ENCODE measurements around the gene TSHZ2.

The TSHZ2 gene, protein sequence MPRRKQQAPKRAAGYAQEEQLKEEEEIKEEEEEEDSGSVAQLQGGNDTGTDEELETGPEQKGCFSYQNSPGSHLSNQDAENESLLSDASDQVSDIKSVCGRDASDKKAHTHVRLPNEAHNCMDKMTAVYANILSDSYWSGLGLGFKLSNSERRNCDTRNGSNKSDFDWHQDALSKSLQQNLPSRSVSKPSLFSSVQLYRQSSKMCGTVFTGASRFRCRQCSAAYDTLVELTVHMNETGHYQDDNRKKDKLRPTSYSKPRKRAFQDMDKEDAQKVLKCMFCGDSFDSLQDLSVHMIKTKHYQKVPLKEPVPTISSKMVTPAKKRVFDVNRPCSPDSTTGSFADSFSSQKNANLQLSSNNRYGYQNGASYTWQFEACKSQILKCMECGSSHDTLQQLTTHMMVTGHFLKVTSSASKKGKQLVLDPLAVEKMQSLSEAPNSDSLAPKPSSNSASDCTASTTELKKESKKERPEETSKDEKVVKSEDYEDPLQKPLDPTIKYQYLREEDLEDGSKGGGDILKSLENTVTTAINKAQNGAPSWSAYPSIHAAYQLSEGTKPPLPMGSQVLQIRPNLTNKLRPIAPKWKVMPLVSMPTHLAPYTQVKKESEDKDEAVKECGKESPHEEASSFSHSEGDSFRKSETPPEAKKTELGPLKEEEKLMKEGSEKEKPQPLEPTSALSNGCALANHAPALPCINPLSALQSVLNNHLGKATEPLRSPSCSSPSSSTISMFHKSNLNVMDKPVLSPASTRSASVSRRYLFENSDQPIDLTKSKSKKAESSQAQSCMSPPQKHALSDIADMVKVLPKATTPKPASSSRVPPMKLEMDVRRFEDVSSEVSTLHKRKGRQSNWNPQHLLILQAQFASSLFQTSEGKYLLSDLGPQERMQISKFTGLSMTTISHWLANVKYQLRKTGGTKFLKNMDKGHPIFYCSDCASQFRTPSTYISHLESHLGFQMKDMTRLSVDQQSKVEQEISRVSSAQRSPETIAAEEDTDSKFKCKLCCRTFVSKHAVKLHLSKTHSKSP (N-terminal part only)
- 33.7 to 41.6 reads per million in 2 donors for total RNA-seq

DNA sequence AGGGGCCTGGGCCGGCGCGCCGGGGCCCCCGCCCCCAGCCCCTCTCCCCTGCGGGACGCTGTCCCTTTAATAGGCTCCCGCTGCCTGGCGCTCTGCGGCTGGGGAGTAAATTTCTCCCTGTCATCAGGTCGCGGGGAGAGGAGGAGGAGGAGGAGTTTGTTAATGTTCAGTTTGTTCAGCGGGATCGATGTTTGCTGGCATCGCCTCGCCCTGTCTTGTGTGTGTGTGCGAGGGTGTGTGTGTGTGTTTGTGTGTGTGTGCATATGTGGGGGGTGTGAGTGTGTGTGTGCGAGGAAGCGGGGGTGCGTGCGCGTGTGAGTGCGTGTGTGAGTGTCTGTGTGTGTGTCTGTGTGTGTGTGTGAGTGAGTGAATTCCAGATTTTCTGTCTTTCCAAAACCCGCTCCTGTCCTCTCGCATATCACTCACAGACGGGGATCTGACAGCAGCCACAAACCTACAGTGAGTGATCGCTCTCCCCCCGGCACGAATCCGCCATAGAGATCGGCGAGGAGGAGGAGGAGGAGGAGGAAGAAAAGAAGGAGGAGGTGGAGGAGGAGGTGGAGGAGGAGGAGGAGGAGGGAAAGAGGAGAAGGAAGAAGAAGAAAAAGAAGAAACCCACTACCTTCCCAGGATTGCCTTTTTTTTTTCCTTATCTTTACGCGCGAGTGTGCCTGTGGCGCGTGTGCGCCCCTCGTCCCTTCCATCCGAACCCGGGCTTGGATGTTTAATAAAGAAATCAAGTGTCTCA lies at the start of gene TSHZ2:
TSHZ2 (plus strand) TSS at position 169 of the 748 bp plus-strand sequence. CDS start 936 bp downstream, outside the sequence.
- peak in 3 of 5 experiments; percentile 30 to 93 (median 49) for DNase-seq

DNA sequence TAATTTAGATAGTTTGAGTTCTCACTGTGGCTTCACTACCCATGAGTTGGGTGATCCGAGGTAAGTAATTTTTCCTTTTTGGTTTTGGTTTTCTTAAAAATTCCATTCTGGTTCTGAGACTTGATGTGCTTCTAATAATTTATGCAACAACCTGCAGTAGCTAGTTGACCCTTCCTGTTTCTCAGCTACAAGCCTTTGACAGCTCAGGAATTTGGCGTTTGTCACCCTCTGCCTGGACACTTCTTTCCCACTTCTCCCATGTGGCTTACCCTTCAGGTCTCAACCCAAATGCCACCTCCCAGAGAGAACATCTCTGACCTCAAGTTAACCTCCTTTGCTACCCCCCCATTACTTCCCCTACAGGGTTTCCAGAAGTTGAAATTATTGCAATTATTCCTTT lies 49.7 kb upstream of the TSHZ2 start:
- DNase-seq: no peak

GRCh38 chr20:52923123-52923937 lies 48.8 kb upstream of the TSHZ2 start:
- DNase-seq: no peak

- DNase-seq: no peak
These were observed 47.5 kb upstream of the TSHZ2 start for GRCh38 chr20:52924411-52925271.

GRCh38 chr20:52926505-52926904 lies 45.7 kb upstream of the TSHZ2 start:
- no peak for DNase-seq

- no peak for DNase-seq
These were observed 38.3 kb upstream of the TSHZ2 start for GRCh38 chr20:52933867-52934266.

DNA sequence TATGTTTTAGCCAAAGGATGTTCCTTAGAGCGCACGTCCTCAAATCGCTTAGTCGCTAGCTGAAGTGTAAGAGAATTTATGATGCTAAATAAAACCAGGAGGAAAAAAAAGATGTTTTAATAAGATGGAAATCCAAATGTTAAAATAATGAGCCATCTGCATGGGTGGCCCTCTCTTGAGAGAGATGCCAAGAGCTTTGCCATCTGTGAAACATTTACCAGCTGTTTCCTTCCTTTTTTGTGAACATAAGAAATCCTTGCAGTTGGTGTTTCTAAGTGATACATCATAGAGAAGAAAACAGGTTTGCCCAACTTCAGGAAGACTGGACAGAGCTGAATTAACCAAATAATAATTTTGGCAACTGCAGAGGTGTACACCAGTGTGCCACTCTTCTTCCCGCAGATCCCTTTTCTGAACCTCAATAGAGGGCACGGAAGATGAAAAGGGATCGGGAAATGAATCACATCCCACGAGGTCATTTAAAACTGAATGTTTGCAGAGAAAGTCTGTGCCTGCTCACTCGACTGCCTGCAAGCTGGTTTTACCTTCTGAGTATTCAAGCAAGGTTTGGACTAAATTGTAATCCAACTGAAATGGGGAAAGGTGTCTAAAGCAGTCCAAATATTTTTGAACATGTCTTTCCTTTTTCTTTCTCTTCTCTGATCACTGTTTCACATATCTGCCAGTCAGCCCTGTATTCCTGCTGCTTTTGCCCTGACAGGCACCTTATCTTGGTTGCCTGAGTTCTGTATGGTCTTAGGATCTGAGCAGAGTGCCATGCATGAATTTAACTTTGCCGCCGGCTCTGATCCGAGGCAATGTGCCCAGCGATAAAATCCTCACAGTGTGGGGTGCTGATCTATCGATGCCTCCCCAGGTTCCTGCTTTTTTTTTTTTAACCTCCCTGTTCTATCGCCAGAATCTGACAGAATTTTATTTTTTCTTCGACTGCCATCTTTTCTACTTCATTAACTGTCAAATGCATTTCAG lies 35.5 kb upstream of the TSHZ2 start:
- no peak for DNase-seq

DNA sequence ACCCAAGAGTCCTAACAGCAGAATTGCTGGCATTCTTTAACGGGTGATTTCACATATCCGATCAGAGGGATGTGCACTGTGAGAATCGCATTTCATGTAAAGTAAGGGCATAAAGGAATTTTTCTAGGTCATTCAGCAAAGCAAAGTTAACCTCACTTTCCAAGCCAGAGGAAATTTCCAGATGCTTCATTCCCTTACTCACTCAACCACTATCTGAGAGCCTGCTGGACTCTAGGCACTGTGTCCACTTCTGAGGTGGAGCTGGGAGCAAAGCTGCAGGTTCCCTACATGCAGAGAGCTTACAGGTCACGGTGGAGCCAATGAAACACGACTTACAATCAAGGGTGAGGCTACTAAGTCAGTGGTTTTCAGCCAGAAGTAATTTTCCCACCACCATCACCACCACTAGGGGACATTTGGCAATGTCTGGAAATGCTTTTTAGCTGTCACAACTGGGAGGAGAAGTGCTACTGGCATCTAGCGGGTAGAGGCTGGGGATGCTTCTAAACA lies 34.5 kb upstream of the TSHZ2 start:
- no peak for DNase-seq

- DNase-seq: no peak
These were observed 33.0 kb upstream of the TSHZ2 start for GRCh38 chr20:52939141-52939540.

GRCh38 chr20:52941808-52942207 lies 30.4 kb upstream of the TSHZ2 start:
- no peak for DNase-seq

GRCh38 chr20:52943185-52943841 lies 28.8 kb upstream of the TSHZ2 start:
- no peak for DNase-seq

DNA sequence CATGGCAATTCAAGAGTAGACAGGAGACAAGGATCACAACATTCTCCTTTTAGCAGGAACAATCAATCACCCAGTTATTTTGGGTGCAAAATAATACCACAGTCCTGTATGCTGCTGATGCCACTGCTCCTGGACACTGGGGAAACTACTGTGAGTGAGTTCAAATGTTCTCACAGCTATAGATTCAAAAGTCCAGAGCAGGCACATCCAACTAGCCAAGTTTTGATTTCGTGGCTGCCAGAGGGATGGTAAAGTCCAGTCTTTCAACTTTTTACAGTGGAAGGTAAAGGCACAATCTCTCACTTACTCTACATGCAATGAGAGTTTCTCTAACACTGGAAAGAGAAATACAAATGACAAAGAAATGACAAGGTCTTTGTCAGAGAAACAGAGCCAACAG lies 26.9 kb upstream of the TSHZ2 start:
- DNase-seq: no peak

- no peak for DNase-seq
These were observed 26.2 kb upstream of the TSHZ2 start for GRCh38 chr20:52945862-52946522.

DNA sequence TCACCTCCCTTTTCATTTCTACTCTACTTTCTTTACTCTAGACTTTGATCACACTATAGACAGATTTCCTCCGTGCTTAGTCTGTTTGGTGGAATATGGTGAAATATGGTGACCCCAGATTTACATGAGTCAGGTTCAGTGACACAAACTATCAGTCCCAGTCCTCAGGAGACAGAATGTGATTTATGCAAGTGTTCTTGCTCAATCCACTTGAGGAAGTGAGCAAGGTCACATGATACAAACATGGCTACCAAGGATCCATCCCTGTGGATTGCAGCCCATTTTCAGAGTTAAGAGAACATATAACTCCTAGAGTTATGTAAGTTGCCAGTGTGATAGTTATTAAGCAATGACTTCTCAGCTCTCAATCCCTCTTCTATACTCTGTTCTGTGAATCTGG lies 23.7 kb upstream of the TSHZ2 start:
- no peak for DNase-seq

- no peak for DNase-seq
These were observed 19.1 kb upstream of the TSHZ2 start for GRCh38 chr20:52953020-52953419.

DNA sequence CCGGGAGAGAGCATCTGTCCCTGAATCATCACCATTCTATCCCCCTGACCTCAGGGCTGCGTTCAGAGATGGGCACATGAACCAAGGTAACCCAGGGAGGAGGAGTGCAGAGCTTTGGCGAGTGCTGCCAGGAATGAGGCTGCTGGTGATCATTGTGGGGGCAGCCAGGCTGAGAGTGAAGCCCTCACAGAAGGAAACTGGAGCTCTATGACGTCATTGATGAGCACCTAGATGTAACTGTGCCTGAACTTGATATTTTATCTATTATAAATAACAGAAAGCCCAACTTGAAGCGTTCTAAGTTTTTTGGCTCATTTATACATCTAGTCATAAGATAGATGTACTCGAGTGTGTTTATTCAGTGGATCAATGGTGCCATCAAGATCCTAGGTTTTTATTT lies 17.3 kb upstream of the TSHZ2 start:
- DNase-seq: no peak

GRCh38 chr20:52958211-52958610 lies 13.9 kb upstream of the TSHZ2 start:
- no peak for DNase-seq

DNA sequence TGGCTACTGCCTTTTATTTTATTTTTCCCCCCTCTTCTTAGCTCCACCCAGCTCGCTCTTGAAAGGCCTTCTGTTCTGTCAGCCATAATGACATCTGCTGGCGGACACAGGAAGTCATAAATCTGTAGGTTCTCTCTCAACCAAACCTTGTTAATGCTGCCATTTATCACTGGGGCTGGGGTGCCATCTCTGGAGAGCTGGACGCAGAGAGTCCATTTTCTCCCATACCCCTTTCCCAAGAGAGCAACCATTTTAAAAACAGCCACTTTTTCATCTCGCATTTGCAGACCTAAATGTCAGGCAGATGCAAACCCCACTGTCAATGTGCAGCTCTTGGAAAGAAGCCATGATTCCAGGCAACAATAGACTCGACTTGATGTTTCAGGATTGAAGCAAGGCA lies 13.0 kb upstream of the TSHZ2 start:
- no peak for DNase-seq

Data from T-helper 2 cell (primary cell).